HCT116 (cell line): ENCODE results near the gene DHX34. TPM values are rescaled to one million over a fixed set of nuclear protein-coding genes. Genes with fewer than 3 reads are reported as not detected.

Experiments
- ATAC-seq: fragments of 200-7000 bp; cut with Tn5 transposase; 2 replicates; pipeline ENCODE4 v1.9.1; 2020; ENCODE audit warnings: mild to moderate bottlenecking, moderate library complexity
- BruUV-seq: library from RNA; stranded (reverse); fragments of 400-500 nt; replicated peaks from 2 replicates; lab custom pipeline; 2021; lab: Mats Ljungman, UMichigan
- CTCF ChIA-PET: fragments of 300-600 bp; sonication (Branson Sonifier 250); formaldehyde crosslinking; loops from one replicate; lab custom pipeline; 2021; ENCODE audit warnings: antibody characterized with exemption; lab: Charles Lee
- POLR2A ChIA-PET: fragments of 300-600, 350-600 bp; sonication (Branson Sonifier 250); formaldehyde crosslinking; loops from one replicate; lab custom pipeline; 2021; ENCODE audit warnings: antibody characterized with exemption; lab: Charles Lee
- RAD21 ChIA-PET, 2 experiments: fragments of 300-600 bp; sonication (Branson Sonifier 250); formaldehyde crosslinking; loops; one replicate each; lab custom pipeline; 2023; ENCODE audit warnings: low total read pairs in 2 of 2; ENCODE audit not compliant: uncharacterized antibody in 2 of 2, unreplicated experiment in 2 of 2, low non-redundant PET in 1 of 2; lab: Charles Lee
- DNase-seq: peaks from one replicate; pipeline ENCODE4 v3.0.0-alpha.2; 2010; ENCODE audit warnings: low read depth, low spot score
- H2AFZ ChIP-seq: fragments of 200-600 bp; shearing (Covaris generic), sonication (generic); 2 replicates; pipeline ENCODE4 v1.6.1; 2017; ENCODE audit warnings: low read depth, mixed run types, mixed read lengths, antibody characterized with exemption, low read length; ENCODE audit not compliant: poor library complexity, severe bottlenecking
- H3K27ac ChIP-seq: 2 replicates; pipeline ENCODE4 v1.5.1; 2012; ENCODE audit warnings: low read depth, low read length
- H3K27me3 ChIP-seq: fragments of 200-600 bp; sonication (generic); 2 replicates; pipeline ENCODE4 v1.6.1; 2016; ENCODE audit warnings: mixed run types, low read length, mixed read lengths; ENCODE audit not compliant: insufficient read depth
- H3K36me3 ChIP-seq, 2 experiments: fragments of 200-500 bp in 1 of 2; fragments of 200-600 bp in 1 of 2; sonication (Bioruptor generic) in 1 of 2; sonication (generic) in 1 of 2; 2 replicates each; pipeline versions ENCODE4 v1.5.1 to v1.6.1; 2014 to 2016; ENCODE audit warnings: low read length in 2 of 2, inconsistent platforms in 1 of 2, mixed read lengths in 1 of 2, mixed run types in 1 of 2; ENCODE audit not compliant: insufficient read depth in 2 of 2, control insufficient read depth in 1 of 2
- H3K4me1 ChIP-seq, 2 experiments: fragments of 200-600 bp in 1 of 2; sonication (generic) in 1 of 2; 2 replicates each; pipeline versions ENCODE4 v1.5.1 to v1.6.1; 2012 to 2017; ENCODE audit warnings: low read length in 2 of 2, inconsistent platforms in 1 of 2, mild to moderate bottlenecking in 1 of 2, mixed read lengths in 1 of 2, mixed run types in 1 of 2, moderate library complexity in 1 of 2; ENCODE audit not compliant: insufficient read depth in 2 of 2, control insufficient read depth in 1 of 2
- H3K4me2 ChIP-seq: fragments of 200-600 bp; sonication (generic); 2 replicates; pipeline ENCODE4 v1.6.1; 2017; ENCODE audit warnings: mixed run types, low read length, mixed read lengths
- H3K4me3 ChIP-seq, 2 experiments: fragments of 200-600 bp in 1 of 2; sonication (generic) in 1 of 2; replicated peaks in 1 of 2; 2 replicates each; pipeline ENCODE4 v1.5.1; 2011 to 2016; ENCODE audit warnings: low read length in 2 of 2, control low read depth in 1 of 2, low read depth in 1 of 2, mild to moderate bottlenecking in 1 of 2, mixed read lengths in 1 of 2, mixed run types in 1 of 2
- H3K79me2 ChIP-seq: fragments of 200-600 bp; sonication (generic); 2 replicates; pipeline ENCODE4 v1.6.1; 2017; ENCODE audit warnings: mild to moderate bottlenecking, mixed run types, low read length, moderate library complexity, mixed read lengths; ENCODE audit not compliant: insufficient read depth
- H3K9ac ChIP-seq: fragments of 200-600 bp; sonication (generic); 2 replicates; pipeline ENCODE4 v1.6.1; 2016; ENCODE audit warnings: low read length, mixed read lengths
- H3K9me2 ChIP-seq: fragments of 200-600 bp; sonication (generic), shearing (Covaris generic); 2 replicates; pipeline ENCODE4 v1.6.1; 2017; ENCODE audit warnings: mixed run types, mild to moderate bottlenecking, moderate library complexity; ENCODE audit not compliant: insufficient read depth
- H3K9me3 ChIP-seq, 2 experiments: fragments of 200-500 bp in 1 of 2; fragments of 200-600 bp in 1 of 2; sonication (Bioruptor generic) in 1 of 2; sonication (generic) in 1 of 2; 2 replicates each; pipeline ENCODE4 v1.6.1; 2014 to 2017; ENCODE audit warnings: low read length in 2 of 2, mixed read lengths in 2 of 2, inconsistent platforms in 1 of 2, low read depth in 1 of 2, mild to moderate bottlenecking in 1 of 2, mixed run types in 1 of 2, moderate library complexity in 1 of 2; ENCODE audit not compliant: control insufficient read depth in 1 of 2, insufficient read depth in 1 of 2
- H4K20me1 ChIP-seq: fragments of 200-600 bp; sonication (generic), shearing (Covaris generic); 2 replicates; pipeline ENCODE4 v1.6.1; 2017; ENCODE audit warnings: mixed run types, mild to moderate bottlenecking, moderate library complexity; ENCODE audit not compliant: insufficient read depth
- ATF3 ChIP-seq: IDR thresholded peaks from 2 replicates; pipeline ENCODE4 v1.6.1; 2012
- CTCF ChIP-seq, 3 experiments: fragments of 200-600 bp in 1 of 3; sonication (generic) in 1 of 3; IDR thresholded peaks in 2 of 3; conservative IDR thresholded peaks in 1 of 3; 2 replicates each; pipeline ENCODE4 v1.5.1; 2012 to 2017; ENCODE audit warnings: low read depth in 2 of 3, low read length in 2 of 3, antibody characterized with exemption in 1 of 3, borderline replicate concordance in 1 of 3, control low read depth in 1 of 3, mild to moderate bottlenecking in 1 of 3, mixed read lengths in 1 of 3, mixed run types in 1 of 3, moderate library complexity in 1 of 3; ENCODE audit not compliant: insufficient read depth in 1 of 3
- EGR1 ChIP-seq: IDR thresholded peaks from 2 replicates; pipeline ENCODE4 v1.6.1; 2012; ENCODE audit warnings: low read depth
- ELF1 ChIP-seq: IDR thresholded peaks from 2 replicates; pipeline ENCODE4 v1.6.1; 2012; ENCODE audit warnings: low read depth, borderline replicate concordance
- EZH2 ChIP-seq: fragments of 200-600 bp; sonication (generic); IDR thresholded peaks from 2 replicates; pipeline ENCODE4 v1.6.1; 2017; ENCODE audit warnings: antibody characterized with exemption, mixed run types
- EZH2phosphoT487 ChIP-seq: fragments of 200-600 bp; IDR thresholded peaks from 2 replicates; pipeline ENCODE4 v1.6.1; 2018; ENCODE audit warnings: antibody characterized with exemption, borderline replicate concordance
- JUND ChIP-seq: IDR thresholded peaks from 2 replicates; pipeline ENCODE4 v1.6.1; 2012
- MAX ChIP-seq: IDR thresholded peaks from 2 replicates; pipeline ENCODE4 v1.6.1; 2012
- POLR2A ChIP-seq: IDR thresholded peaks from 2 replicates; pipeline ENCODE4 v1.7.0; 2011; ENCODE audit warnings: borderline replicate concordance; ENCODE audit not compliant: insufficient read depth, insufficient read length; ENCODE audit errors: extremely low read depth
- POLR2AphosphoS5 ChIP-seq: IDR thresholded peaks from 2 replicates; pipeline ENCODE4 v1.6.1; 2011; ENCODE audit warnings: mild to moderate bottlenecking, low read depth, low read length, moderate library complexity
- RAD21 ChIP-seq: IDR thresholded peaks from 2 replicates; pipeline ENCODE4 v1.6.1; 2012; ENCODE audit warnings: low read depth, mild to moderate bottlenecking
- REST ChIP-seq: IDR thresholded peaks from 2 replicates; pipeline ENCODE4 v1.6.1; 2012; ENCODE audit warnings: low read depth
- SRF ChIP-seq: IDR thresholded peaks from 2 replicates; pipeline ENCODE4 v1.6.1; 2012; ENCODE audit warnings: low read depth
- YY1 ChIP-seq: IDR thresholded peaks from 2 replicates; pipeline ENCODE4 v1.6.1; 2011; ENCODE audit warnings: low read length, low read depth, moderate library complexity, mild to moderate bottlenecking; ENCODE audit not compliant: insufficient replicate concordance; ENCODE audit errors: extremely low read depth
- ZBTB33 ChIP-seq: IDR thresholded peaks from 2 replicates; pipeline ENCODE4 v1.6.1; 2011; ENCODE audit warnings: mild to moderate bottlenecking, low read length, moderate library complexity; ENCODE audit not compliant: insufficient replicate concordance; ENCODE audit errors: extremely low read depth
- intact Hi-C: fragments of 100-400 bp; cut with micrococcal nuclease; formaldehyde crosslinking; loops from 2 replicates; pipeline ENCODE4 v1.10.0; 2022
- total RNA-seq: library from RNA; stranded (reverse); gene quantifications from one replicate; pipeline ENCODE4 v1.2.1, GENCODE V29; 2021; ENCODE audit not compliant: unreplicated experiment

DHX34 gene
- total RNA-seq, 1 experiment from 2014 or later: 30.5 TPM

GRCh38 chr19:47408156-47408938 is 59.2 kb downstream of the DHX34 start:
- no peak for DNase-seq
- RAD21 ChIA-PET: no interaction called here
- H3K36me3 ChIP-seq: no peaks in the 10 kb centered on the region

More at GRCh38 chr19:47408156-47408938, 59.2 kb downstream of the DHX34 start:
- no peaks in the 10 kb centered on the region for H3K79me2 ChIP-seq
- POLR2A ChIA-PET: no interaction called here
- H3K4me3 ChIP-seq: no peak overlapping the region
- H3K9me3 ChIP-seq: no peaks in the 10 kb centered on the region
- H2AFZ ChIP-seq: no peak overlapping the region
- no peak overlapping the region for H3K9ac ChIP-seq
- no peak overlapping the region for H3K4me2 ChIP-seq
- no peak for TF ChIP-seq POLR2A
- TF ChIP-seq REST: no peak
- TF ChIP-seq EZH2: no peak
- no peak for TF ChIP-seq YY1
- no peak for TF ChIP-seq ATF3
- no peak for TF ChIP-seq SRF
- TF ChIP-seq POLR2AphosphoS5: no peak
- TF ChIP-seq ELF1: no peak
- no peak for TF ChIP-seq ZBTB33
- no peak for TF ChIP-seq EGR1
- no peak for TF ChIP-seq RAD21
- no peak for TF ChIP-seq MAX
- no peak for TF ChIP-seq EZH2phosphoT487
- no peak for TF ChIP-seq JUND
- TF ChIP-seq CTCF (IDR thresholded peaks at IDR 0.05 in 2 of 3, conservative IDR thresholded peaks at IDR 0.05 in 1 of 3; ENCODE audit: borderline replicate concordance in 1 of 3, insufficient read depth in 1 of 3, low read depth in 2 of 3, low read length in 2 of 3): no peak
- intact Hi-C loops: no loop called here
- no peak for ATAC-seq
- no TSS peak for BruUV-seq
- no peak overlapping the region for H3K27ac ChIP-seq
- H4K20me1 ChIP-seq: no peaks in the 10 kb centered on the region
- CTCF ChIA-PET: no interaction called here
- no peaks in the 10 kb centered on the region for H3K4me1 ChIP-seq
- no peaks in the 10 kb centered on the region for H3K9me2 ChIP-seq
- H3K27me3 ChIP-seq: no peaks in the 10 kb centered on the region
